Loucy (cell line): ENCODE data around the gene BRSK2.

ENCODE experiments used
- CTCF ChIP-seq: fragments of 200-600 bp; sonication (generic); conservative IDR thresholded peaks from 2 replicates; pipeline ENCODE4 v1.5.1; 2014; ENCODE audit warnings: mild to moderate bottlenecking, antibody characterized with exemption, low read length
- EZH2phosphoT487 ChIP-seq: fragments of 200-600 bp; IDR thresholded peaks from 2 replicates; pipeline ENCODE4 v1.6.1; 2018; ENCODE audit warnings: antibody characterized with exemption, mild to moderate bottlenecking, moderate library complexity, borderline replicate concordance

GRCh38 chr11:1493650-1494244, 104.0 kb downstream of the BRSK2 start:
- TF ChIP-seq CTCF, result no peak
- no peak for TF ChIP-seq EZH2phosphoT487
